ENCODE measurements around the gene AGAP3.

AGAP3 gene

GRCh38 chr7:151073990-151074389 lies 12.3 kb upstream of the AGAP3 start:
- no peak overlapping the region for H3K9ac ChIP-seq (ENCODE audit: low read length)
- no peaks in the 10 kb centered on the region for H3K27me3 ChIP-seq (ENCODE audit: insufficient read depth, low read length)
- H2AFZ ChIP-seq (ENCODE audit: insufficient read depth, low read length, poor library complexity): no peak overlapping the region
- H4K91ac ChIP-seq (ENCODE audit: low read depth, low read length): no peak overlapping the region
- H3K4me3 ChIP-seq (ENCODE audit: low read depth, low read length): no peak overlapping the region
- no peaks in the 10 kb centered on the region for H3K9me3 ChIP-seq (ENCODE audit: insufficient read depth, low read depth, low read length)
- H3K18ac ChIP-seq (ENCODE audit: low read length): no peak overlapping the region
- H3K4me1 ChIP-seq (ENCODE audit: control insufficient read depth in 1 of 2, insufficient read depth in 2 of 2, low read length in 2 of 2): peaks cover 2 to 8% of the 10 kb centered on the region in 2 experiments
- no peak overlapping the region for H2BK5ac ChIP-seq (ENCODE audit: low read depth, low read length, poor library complexity)
- H4K8ac ChIP-seq (ENCODE audit: low read depth, low read length): no peak overlapping the region
- no peak overlapping the region for H2BK12ac ChIP-seq (ENCODE audit: low read length)
- H3K23ac ChIP-seq (ENCODE audit: low read length): no peak overlapping the region
- H3K79me1 ChIP-seq (ENCODE audit: low read length): peaks cover 2% of the 10 kb centered on the region
- no CpG with 5 or more reads among the region's 17 CpGs for WGBS (ENCODE audit: extremely low coverage, insufficient coverage, insufficient read length)
- no peak overlapping the region for H3K14ac ChIP-seq (ENCODE audit: low read length)
- no peak overlapping the region for H2AK5ac ChIP-seq (ENCODE audit: low read length)
- no peak overlapping the region for H4K12ac ChIP-seq (ENCODE audit: low read depth, low read length)
- peaks cover 78 to 79% of the 10 kb centered on the region in 2 experiments for H3K36me3 ChIP-seq (ENCODE audit: control insufficient read depth in 1 of 2, insufficient read depth in 2 of 2, low read length in 2 of 2)
- H3K4ac ChIP-seq (ENCODE audit: low read depth, low read length): no peak overlapping the region
- no peak overlapping the region for H2BK120ac ChIP-seq (ENCODE audit: insufficient read depth, low read length, poor library complexity)
- H3K79me2 ChIP-seq (ENCODE audit: control insufficient read depth, insufficient read depth, low read length, poor library complexity): no peaks in the 10 kb centered on the region
- no peak overlapping the region for H3K4me2 ChIP-seq (ENCODE audit: low read length)
- no peak overlapping the region for H3K27ac ChIP-seq (ENCODE audit: low read depth, low read length)
- no peak for DNase-seq

DNA sequence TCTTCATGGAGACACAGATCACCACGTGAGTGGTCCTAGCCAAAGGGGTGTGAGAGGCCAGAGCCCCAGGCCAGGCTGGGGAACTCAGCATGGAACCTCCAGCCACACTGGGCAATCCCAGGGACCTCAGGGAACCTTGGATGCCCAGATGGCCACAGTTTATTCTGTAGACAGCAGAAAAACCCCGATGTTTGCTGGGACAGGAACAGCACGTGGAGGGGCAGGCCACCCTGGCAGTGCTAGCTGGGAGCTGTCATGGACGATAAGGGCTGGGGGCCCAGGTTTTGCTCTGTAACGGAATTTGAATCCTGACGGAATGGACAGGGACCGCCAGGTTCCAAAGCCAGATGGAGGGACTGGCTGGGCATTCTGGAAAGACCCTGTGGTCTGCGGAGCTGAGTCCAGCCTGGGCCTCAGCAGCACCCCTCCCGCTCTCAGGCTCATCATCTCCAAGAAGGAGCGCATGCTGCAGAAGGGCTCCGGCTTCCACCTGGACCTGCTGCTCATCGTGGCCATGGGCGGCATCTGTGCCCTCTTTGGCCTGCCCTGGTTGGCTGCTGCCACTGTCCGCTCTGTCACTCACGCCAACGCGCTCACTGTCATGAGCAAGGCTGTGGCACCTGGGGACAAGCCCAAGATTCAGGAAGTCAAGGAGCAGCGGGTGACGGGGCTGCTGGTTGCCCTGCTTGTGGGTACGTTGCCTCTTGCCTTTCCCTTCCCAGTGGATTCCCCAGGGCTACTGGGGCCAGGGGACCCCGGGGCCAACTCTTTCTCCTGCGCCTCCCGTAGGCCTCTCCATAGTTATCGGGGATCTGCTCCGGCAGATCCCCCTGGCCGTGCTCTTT lies 11.2 kb upstream of the AGAP3 start:
- Histone ChIP-seq H2BK120ac (ENCODE audit: insufficient read depth, low read length, poor library complexity) (no peak overlapping the region), H3K27me3 (ENCODE audit: insufficient read depth, low read length) (no peaks in the 10 kb centered on the region), H3K23ac (ENCODE audit: low read length) (no peak overlapping the region), H3K79me2 (ENCODE audit: control insufficient read depth, insufficient read depth, low read length, poor library complexity) (peaks cover 6% of the 10 kb centered on the region), H3K79me1 (ENCODE audit: low read length) (peaks cover 2% of the 10 kb centered on the region), H3K4me2 (ENCODE audit: low read length) (no peak overlapping the region), H3K27ac (ENCODE audit: low read depth, low read length) (no peak overlapping the region), H3K4me3 (ENCODE audit: low read depth, low read length) (no peak overlapping the region), H3K4ac (ENCODE audit: low read depth, low read length) (no peak overlapping the region), H3K4me1 (ENCODE audit: control insufficient read depth in 1 of 2, insufficient read depth in 2 of 2, low read length in 2 of 2) (peaks cover 10 to 16% of the 10 kb centered on the region in 2 experiments), H3K14ac (ENCODE audit: low read length) (no peak overlapping the region), H4K8ac (ENCODE audit: low read depth, low read length) (no peak overlapping the region), H2AFZ (ENCODE audit: insufficient read depth, low read length, poor library complexity) (no peak overlapping the region), H3K9me3 (ENCODE audit: insufficient read depth, low read depth, low read length) (no peaks in the 10 kb centered on the region), H4K12ac (ENCODE audit: low read depth, low read length) (no peak overlapping the region), H4K91ac (ENCODE audit: low read depth, low read length) (no peak overlapping the region), H3K18ac (ENCODE audit: low read length) (no peak overlapping the region), H3K36me3 (ENCODE audit: control insufficient read depth in 1 of 2, insufficient read depth in 2 of 2, low read length in 2 of 2) (peaks cover 72 to 73% of the 10 kb centered on the region in 2 experiments), H3K9ac (ENCODE audit: low read length) (no peak overlapping the region), H2BK12ac (ENCODE audit: low read length) (no peak overlapping the region), H2AK5ac (ENCODE audit: low read length) (no peak overlapping the region), H2BK5ac (ENCODE audit: low read depth, low read length, poor library complexity) (no peak overlapping the region)
- WGBS (ENCODE audit: extremely low coverage, insufficient coverage, insufficient read length): no CpG with 5 or more reads among the region's 26 CpGs
- no peak for DNase-seq

GRCh38 chr7:151075662-151075971 lies 10.7 kb upstream of the AGAP3 start:
- Histone ChIP-seq H3K4me3 (ENCODE audit: low read depth, low read length) (no peak overlapping the region), H2BK120ac (ENCODE audit: insufficient read depth, low read length, poor library complexity) (no peak overlapping the region), H3K79me2 (ENCODE audit: control insufficient read depth, insufficient read depth, low read length, poor library complexity) (peaks cover 11% of the 10 kb centered on the region), H3K36me3 (ENCODE audit: control insufficient read depth in 1 of 2, insufficient read depth in 2 of 2, low read length in 2 of 2) (peaks cover 67% of the 10 kb centered on the region in 2 experiments), H3K27me3 (ENCODE audit: insufficient read depth, low read length) (no peaks in the 10 kb centered on the region), H2BK12ac (ENCODE audit: low read length) (no peak overlapping the region), H3K27ac (ENCODE audit: low read depth, low read length) (no peak overlapping the region), H2BK5ac (ENCODE audit: low read depth, low read length, poor library complexity) (no peak overlapping the region), H3K4ac (ENCODE audit: low read depth, low read length) (no peak overlapping the region), H4K12ac (ENCODE audit: low read depth, low read length) (no peak overlapping the region), H4K91ac (ENCODE audit: low read depth, low read length) (no peak overlapping the region), H3K79me1 (ENCODE audit: low read length) (peaks cover 7% of the 10 kb centered on the region), H2AK5ac (ENCODE audit: low read length) (no peak overlapping the region), H3K23ac (ENCODE audit: low read length) (no peak overlapping the region), H3K18ac (ENCODE audit: low read length) (no peak overlapping the region), H3K9ac (ENCODE audit: low read length) (no peak overlapping the region), H3K9me3 (ENCODE audit: insufficient read depth, low read depth, low read length) (no peaks in the 10 kb centered on the region), H4K8ac (ENCODE audit: low read depth, low read length) (no peak overlapping the region), H3K4me2 (ENCODE audit: low read length) (no peak overlapping the region), H3K4me1 (ENCODE audit: control insufficient read depth in 1 of 2, insufficient read depth in 2 of 2, low read length in 2 of 2) (peaks cover 10 to 16% of the 10 kb centered on the region in 2 experiments), H2AFZ (ENCODE audit: insufficient read depth, low read length, poor library complexity) (no peak overlapping the region), H3K14ac (ENCODE audit: low read length) (no peak overlapping the region)
- no peak for DNase-seq
- no CpG with 5 or more reads among the region's 7 CpGs for WGBS (ENCODE audit: extremely low coverage, insufficient coverage, insufficient read length)

DNA sequence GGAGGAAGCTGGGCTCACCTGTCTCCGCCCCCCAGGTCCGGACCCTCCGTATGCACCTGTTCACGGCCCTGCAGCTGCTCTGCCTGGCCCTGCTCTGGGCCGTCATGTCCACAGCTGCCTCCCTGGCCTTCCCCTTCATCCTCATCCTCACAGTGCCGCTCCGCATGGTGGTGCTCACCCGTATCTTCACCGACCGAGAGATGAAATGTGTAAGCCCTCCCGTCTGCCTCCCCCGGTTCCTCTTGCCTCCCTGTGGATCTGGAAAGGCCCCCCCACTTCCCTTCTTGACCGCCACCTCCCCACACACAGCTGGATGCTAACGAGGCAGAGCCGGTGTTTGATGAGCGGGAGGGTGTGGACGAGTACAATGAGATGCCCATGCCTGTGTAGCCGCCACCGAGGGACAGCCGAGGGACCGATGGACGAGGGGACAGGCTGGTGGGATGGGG lies 10.3 kb upstream of the AGAP3 start:
- no peak overlapping the region for H4K8ac ChIP-seq (ENCODE audit: low read depth, low read length)
- no peak for DNase-seq
- no peak overlapping the region for H2BK5ac ChIP-seq (ENCODE audit: low read depth, low read length, poor library complexity)
- no peak overlapping the region for H3K18ac ChIP-seq (ENCODE audit: low read length)
- H3K27ac ChIP-seq (ENCODE audit: low read depth, low read length): no peak overlapping the region
- no peak overlapping the region for H2AK5ac ChIP-seq (ENCODE audit: low read length)
- no peak overlapping the region for H3K14ac ChIP-seq (ENCODE audit: low read length)
- H3K9me3 ChIP-seq (ENCODE audit: insufficient read depth, low read depth, low read length): no peaks in the 10 kb centered on the region
- peaks cover 63% of the 10 kb centered on the region in 2 experiments for H3K36me3 ChIP-seq (ENCODE audit: control insufficient read depth in 1 of 2, insufficient read depth in 2 of 2, low read length in 2 of 2)
- no peak overlapping the region for H2BK12ac ChIP-seq (ENCODE audit: low read length)
- no peak overlapping the region for H3K4ac ChIP-seq (ENCODE audit: low read depth, low read length)
- peaks cover 12 to 18% of the 10 kb centered on the region in 2 experiments for H3K4me1 ChIP-seq (ENCODE audit: control insufficient read depth in 1 of 2, insufficient read depth in 2 of 2, low read length in 2 of 2)
- no peak overlapping the region for H2BK120ac ChIP-seq (ENCODE audit: insufficient read depth, low read length, poor library complexity)
- no peak overlapping the region for H2AFZ ChIP-seq (ENCODE audit: insufficient read depth, low read length, poor library complexity)
- no peaks in the 10 kb centered on the region for H3K27me3 ChIP-seq (ENCODE audit: insufficient read depth, low read length)
- H3K4me3 ChIP-seq (ENCODE audit: low read depth, low read length): no peak overlapping the region
- peaks cover 9% of the 10 kb centered on the region for H3K79me1 ChIP-seq (ENCODE audit: low read length)
- no peak overlapping the region for H3K4me2 ChIP-seq (ENCODE audit: low read length)
- WGBS (ENCODE audit: extremely low coverage, insufficient coverage, insufficient read length): no CpG with 5 or more reads among the region's 22 CpGs
- no peak overlapping the region for H3K9ac ChIP-seq (ENCODE audit: low read length)
- H3K79me2 ChIP-seq (ENCODE audit: control insufficient read depth, insufficient read depth, low read length, poor library complexity): peaks cover 13% of the 10 kb centered on the region
- no peak overlapping the region for H4K12ac ChIP-seq (ENCODE audit: low read depth, low read length)
- H4K91ac ChIP-seq (ENCODE audit: low read depth, low read length): no peak overlapping the region
- H3K23ac ChIP-seq (ENCODE audit: low read length): no peak overlapping the region

All from trophoblast cell (in vitro differentiated cells and primary cell).